ENCODE data around the gene PIRT.

- TF ChIP-seq POLR2A (IDR thresholded peaks at IDR 0.05) = no peak
- TF ChIP-seq CTCF (IDR thresholded peaks at IDR 0.05) = no peak
Observed at GRCh38 chr17:10807704-10808128, 30.2 kb downstream of the PIRT start.
